Loucy (cell line): ENCODE results near the gene UVRAG.

Experiments used
- EZH2phosphoT487 ChIP-seq: fragments of 200-600 bp; IDR thresholded peaks from 2 replicates; pipeline ENCODE4 v1.6.1; 2018; ENCODE audit warnings: antibody characterized with exemption, mild to moderate bottlenecking, moderate library complexity, borderline replicate concordance
- TF ChIP-seq, protein P1 (sequence below): fragments of 200-600 bp; sonication (generic); conservative IDR thresholded peaks from 2 replicates; pipeline ENCODE4 v1.5.1; 2014; ENCODE audit warnings: mild to moderate bottlenecking, antibody characterized with exemption, low read length

DNA sequence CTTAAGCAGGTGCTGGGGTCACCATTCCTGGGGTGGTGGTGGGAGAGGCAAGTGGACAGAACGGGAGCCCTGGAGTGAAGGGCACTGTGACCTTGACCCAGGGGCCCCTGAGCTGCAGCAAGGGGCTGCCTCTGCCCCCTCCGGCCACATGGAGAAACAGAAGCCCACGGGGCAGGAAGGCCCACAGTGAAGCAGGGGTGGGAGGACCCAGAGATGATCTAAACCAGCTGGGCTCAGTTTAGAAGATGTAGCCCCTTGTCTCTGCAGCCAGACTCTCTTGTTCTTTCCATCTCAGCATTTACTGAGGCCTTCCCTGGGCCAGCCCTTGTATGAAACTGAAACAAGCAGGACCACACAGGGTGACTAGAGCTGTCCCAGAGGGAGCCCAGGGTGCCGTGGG, 360.8 kb downstream of the UVRAG start:
- TF ChIP-seq, protein P1, sequence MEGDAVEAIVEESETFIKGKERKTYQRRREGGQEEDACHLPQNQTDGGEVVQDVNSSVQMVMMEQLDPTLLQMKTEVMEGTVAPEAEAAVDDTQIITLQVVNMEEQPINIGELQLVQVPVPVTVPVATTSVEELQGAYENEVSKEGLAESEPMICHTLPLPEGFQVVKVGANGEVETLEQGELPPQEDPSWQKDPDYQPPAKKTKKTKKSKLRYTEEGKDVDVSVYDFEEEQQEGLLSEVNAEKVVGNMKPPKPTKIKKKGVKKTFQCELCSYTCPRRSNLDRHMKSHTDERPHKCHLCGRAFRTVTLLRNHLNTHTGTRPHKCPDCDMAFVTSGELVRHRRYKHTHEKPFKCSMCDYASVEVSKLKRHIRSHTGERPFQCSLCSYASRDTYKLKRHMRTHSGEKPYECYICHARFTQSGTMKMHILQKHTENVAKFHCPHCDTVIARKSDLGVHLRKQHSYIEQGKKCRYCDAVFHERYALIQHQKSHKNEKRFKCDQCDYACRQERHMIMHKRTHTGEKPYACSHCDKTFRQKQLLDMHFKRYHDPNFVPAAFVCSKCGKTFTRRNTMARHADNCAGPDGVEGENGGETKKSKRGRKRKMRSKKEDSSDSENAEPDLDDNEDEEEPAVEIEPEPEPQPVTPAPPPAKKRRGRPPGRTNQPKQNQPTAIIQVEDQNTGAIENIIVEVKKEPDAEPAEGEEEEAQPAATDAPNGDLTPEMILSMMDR: no peak
- TF ChIP-seq EZH2phosphoT487: no peak
